Measurements from ENCODE around the gene P4HTM.

P4HTM gene

GRCh38 chr3:48966876-48967361 is 23.1 kb upstream of the P4HTM start:
- DNase-seq = no peak
- CTCF ChIA-PET = no interaction called here
- H3K4me3 Mint-ChIP-seq = no peak overlapping the region
- H3K9me3 Mint-ChIP-seq = no peaks in the 10 kb centered on the region
- H3K4me1 Mint-ChIP-seq = no peaks in the 10 kb centered on the region
- H3K27me3 Mint-ChIP-seq = no peaks in the 10 kb centered on the region
- H3K27ac Mint-ChIP-seq = peak overlapping the region; percentile 50
- H3K36me3 Mint-ChIP-seq = peaks cover 39% of the 10 kb centered on the region

GRCh38 chr3:48970586-48970985 is 19.5 kb upstream of the P4HTM start:
- Mint-ChIP-seq H3K36me3 (peaks cover 48% of the 10 kb centered on the region), H3K27ac (peak overlapping the region; percentile 11)
- CTCF ChIA-PET = interaction anchor here (1.2 kb wide), 1 partner anchor 231 kb away, joined by 3 read pairs; no protein-coding TSS in a partner anchor

GRCh38 chr3:48974076-48974864 is 15.8 kb upstream of the P4HTM start:
- DNase-seq = no peak
- Mint-ChIP-seq H3K4me3 (no peak overlapping the region), H3K4me1 (peaks cover 14% of the 10 kb centered on the region), H3K9me3 (no peaks in the 10 kb centered on the region), H3K36me3 (peaks cover 51% of the 10 kb centered on the region), H3K27ac (peak overlapping the region; percentile 4), H3K27me3 (no peaks in the 10 kb centered on the region)
- CTCF ChIA-PET = interaction anchor here (0.6 to 0.7 kb wide), 2 partner anchors 10 to 236 kb away, joined by 3 to 4 read pairs; no protein-coding TSS in a partner anchor

More at GRCh38 chr3:48970586-48970985, 19.5 kb upstream of the P4HTM start:
- DNase-seq = no peak
- H3K9me3 Mint-ChIP-seq = no peaks in the 10 kb centered on the region
- H3K4me3 Mint-ChIP-seq = no peak overlapping the region
- H3K4me1 Mint-ChIP-seq = peaks cover 14% of the 10 kb centered on the region
- no peaks in the 10 kb centered on the region for H3K27me3 Mint-ChIP-seq

- H3K27me3 Mint-ChIP-seq = no peaks in the 10 kb centered on the region
- H3K4me3 Mint-ChIP-seq = no peak overlapping the region
- peaks cover 60% of the 10 kb centered on the region for H3K36me3 Mint-ChIP-seq
- H3K9me3 Mint-ChIP-seq = no peaks in the 10 kb centered on the region
- H3K27ac Mint-ChIP-seq = no peak overlapping the region
- CTCF ChIA-PET = no interaction called here
- peaks cover 6% of the 10 kb centered on the region for H3K4me1 Mint-ChIP-seq
- no peak for DNase-seq
Measured at GRCh38 chr3:48979451-48979850, 10.6 kb upstream of the P4HTM start.

GRCh38 chr3:48980295-48980694 is 9.7 kb upstream of the P4HTM start:
- CTCF ChIA-PET = interaction anchor here (1.3 kb wide), 1 partner anchor 589 kb away, joined by 3 read pairs; no protein-coding TSS in a partner anchor
- H3K4me3 Mint-ChIP-seq = no peak overlapping the region
- H3K36me3 Mint-ChIP-seq = peaks cover 55% of the 10 kb centered on the region
- H3K9me3 Mint-ChIP-seq = no peaks in the 10 kb centered on the region
- no peaks in the 10 kb centered on the region for H3K27me3 Mint-ChIP-seq
- no peak overlapping the region for H3K27ac Mint-ChIP-seq
- DNase-seq = no peak
- no peaks in the 10 kb centered on the region for H3K4me1 Mint-ChIP-seq

- Mint-ChIP-seq H3K27me3 (no peaks in the 10 kb centered on the region), H3K27ac (no peak overlapping the region), H3K4me1 (no peaks in the 10 kb centered on the region), H3K9me3 (no peaks in the 10 kb centered on the region), H3K36me3 (peaks cover 48% of the 10 kb centered on the region), H3K4me3 (no peak overlapping the region)
- no peak for DNase-seq
- CTCF ChIA-PET = no interaction called here
Measured at GRCh38 chr3:48982016-48982415, 8.0 kb upstream of the P4HTM start.

GRCh38 chr3:48982686-48983085 is 7.4 kb upstream of the P4HTM start:
- Mint-ChIP-seq H3K9me3 (no peaks in the 10 kb centered on the region), H3K4me3 (no peak overlapping the region), H3K4me1 (peaks cover 2% of the 10 kb centered on the region), H3K27ac (no peak overlapping the region), H3K36me3 (peaks cover 48% of the 10 kb centered on the region), H3K27me3 (no peaks in the 10 kb centered on the region)
- no peak for DNase-seq
- CTCF ChIA-PET = interaction anchor here (0.6 kb wide), 1 partner anchor 25 kb away, joined by 4 read pairs; no protein-coding TSS in a partner anchor

- no peaks in the 10 kb centered on the region for H3K27me3 Mint-ChIP-seq
- CTCF ChIA-PET = interaction anchor here (0.6 kb wide), 1 partner anchor 25 kb away, joined by 4 read pairs; no protein-coding TSS in a partner anchor
- H3K4me3 Mint-ChIP-seq = no peak overlapping the region
- DNase-seq = no peak
- H3K9me3 Mint-ChIP-seq = no peaks in the 10 kb centered on the region
- H3K4me1 Mint-ChIP-seq = peaks cover 6% of the 10 kb centered on the region
- peak overlapping the region; percentile 45 for H3K27ac Mint-ChIP-seq
- peaks cover 48% of the 10 kb centered on the region for H3K36me3 Mint-ChIP-seq
Measured at GRCh38 chr3:48983096-48983495, 6.9 kb upstream of the P4HTM start.

GRCh38 chr3:48984663-48985062 is 5.4 kb upstream of the P4HTM start:
- no peaks in the 10 kb centered on the region for H3K9me3 Mint-ChIP-seq
- H3K27ac Mint-ChIP-seq = peak overlapping the region; percentile 2
- CTCF ChIA-PET = interaction anchor here (0.8 to 2.0 kb wide), 3 partner anchors 23 to 50 kb away, joined by 3 to 6 read pairs (median 5); partner anchors contain the start of gene WDR6
- peaks cover 18% of the 10 kb centered on the region for H3K4me1 Mint-ChIP-seq
- no peak for DNase-seq
- H3K36me3 Mint-ChIP-seq = peaks cover 41% of the 10 kb centered on the region
- H3K27me3 Mint-ChIP-seq = no peaks in the 10 kb centered on the region
- no peak overlapping the region for H3K4me3 Mint-ChIP-seq

- H3K9me3 Mint-ChIP-seq = no peaks in the 10 kb centered on the region
- no peak for DNase-seq
- H3K27ac Mint-ChIP-seq = no peak overlapping the region
- H3K27me3 Mint-ChIP-seq = no peaks in the 10 kb centered on the region
- peaks cover 35% of the 10 kb centered on the region for H3K36me3 Mint-ChIP-seq
- H3K4me3 Mint-ChIP-seq = no peak overlapping the region
- CTCF ChIA-PET = interaction anchor here (0.7 to 4.3 kb wide), 4 partner anchors 13 to 34 kb away, joined by 3 to 41 read pairs (median 6); partner anchors contain the start of gene WDR6
- peaks cover 22% of the 10 kb centered on the region for H3K4me1 Mint-ChIP-seq
Measured at GRCh38 chr3:48985831-48986376, 4.1 kb upstream of the P4HTM start.

GRCh38 chr3:48989126-48989795 is 780 bp upstream of the P4HTM start:
- no peak for DNase-seq
- Mint-ChIP-seq H3K27ac (peak overlapping the region; percentile 94), H3K9me3 (no peaks in the 10 kb centered on the region), H3K4me1 (peaks cover 53% of the 10 kb centered on the region), H3K4me3 (peak overlapping the region; percentile 91), H3K36me3 (peaks cover 17% of the 10 kb centered on the region), H3K27me3 (no peaks in the 10 kb centered on the region)
- CTCF ChIA-PET = interaction anchor here (1.1 to 4.3 kb wide), 7 partner anchors 11 to 169 kb away, joined by 3 to 46 read pairs (median 26); partner anchors contain the start of genes NDUFAF3, QRICH1 and WDR6

- no peaks in the 10 kb centered on the region for H3K9me3 Mint-ChIP-seq
- peak overlapping the region; percentile 93 for H3K27ac Mint-ChIP-seq
- no peaks in the 10 kb centered on the region for H3K27me3 Mint-ChIP-seq
- H3K36me3 Mint-ChIP-seq = peaks cover 22% of the 10 kb centered on the region
- peaks cover 62% of the 10 kb centered on the region for H3K4me1 Mint-ChIP-seq
- DNase-seq = peak; percentile 65
- H3K4me3 Mint-ChIP-seq = peak overlapping the region; percentile 92
- CTCF ChIA-PET = interaction anchor here (1.4 to 1.7 kb wide), 2 partner anchors 17 to 23 kb away, joined by 8 to 11 read pairs; partner anchors contain the start of gene WDR6
Measured at GRCh38 chr3:48990636-48991469, 812 bp downstream of the P4HTM start.

- H3K27me3 Mint-ChIP-seq = no peaks in the 10 kb centered on the region
- no peak for DNase-seq
- H3K27ac Mint-ChIP-seq = peak overlapping the region; percentile 82
- CTCF ChIA-PET = interaction anchor here (1.4 to 1.7 kb wide), 2 partner anchors 16 to 22 kb away, joined by 8 to 11 read pairs; partner anchors contain the start of gene WDR6
- H3K36me3 Mint-ChIP-seq = peaks cover 22% of the 10 kb centered on the region
- peak overlapping the region; percentile 92 for H3K4me3 Mint-ChIP-seq
- peaks cover 62% of the 10 kb centered on the region for H3K4me1 Mint-ChIP-seq
- no peaks in the 10 kb centered on the region for H3K9me3 Mint-ChIP-seq
Measured at GRCh38 chr3:48991851-48992545, 2.0 kb downstream of the P4HTM start.
